ENCODE measurements around the gene ZNF775. TPM values are rescaled to one million over a fixed set of nuclear protein-coding genes. Genes with fewer than 3 reads are reported as not detected.

ZNF775 gene
- 3.4 TPM for total RNA-seq
- long read RNA-seq, transcript ZNF775-201 (3 exons, 2,257 nt), result major isoform, 9 of 9 reads
- long read RNA-seq, partial matches to known transcripts, result 0 of 9 reads
- long read RNA-seq, other reads (novel, unspliced or antisense), result 0 of 9 reads

GRCh38 chr7:150378853-150379440 lies at the start of gene ZNF775:
Gene ZNF775, plus strand, starts transcription at chr7:150379330. Its CDS starts 9,141 bp downstream, at chr7:150388471.
- peak; percentile 98 for DNase-seq (ENCODE audit: low spot score)
- intact Hi-C loops (cut with DNase I), result no loop called here

DNA sequence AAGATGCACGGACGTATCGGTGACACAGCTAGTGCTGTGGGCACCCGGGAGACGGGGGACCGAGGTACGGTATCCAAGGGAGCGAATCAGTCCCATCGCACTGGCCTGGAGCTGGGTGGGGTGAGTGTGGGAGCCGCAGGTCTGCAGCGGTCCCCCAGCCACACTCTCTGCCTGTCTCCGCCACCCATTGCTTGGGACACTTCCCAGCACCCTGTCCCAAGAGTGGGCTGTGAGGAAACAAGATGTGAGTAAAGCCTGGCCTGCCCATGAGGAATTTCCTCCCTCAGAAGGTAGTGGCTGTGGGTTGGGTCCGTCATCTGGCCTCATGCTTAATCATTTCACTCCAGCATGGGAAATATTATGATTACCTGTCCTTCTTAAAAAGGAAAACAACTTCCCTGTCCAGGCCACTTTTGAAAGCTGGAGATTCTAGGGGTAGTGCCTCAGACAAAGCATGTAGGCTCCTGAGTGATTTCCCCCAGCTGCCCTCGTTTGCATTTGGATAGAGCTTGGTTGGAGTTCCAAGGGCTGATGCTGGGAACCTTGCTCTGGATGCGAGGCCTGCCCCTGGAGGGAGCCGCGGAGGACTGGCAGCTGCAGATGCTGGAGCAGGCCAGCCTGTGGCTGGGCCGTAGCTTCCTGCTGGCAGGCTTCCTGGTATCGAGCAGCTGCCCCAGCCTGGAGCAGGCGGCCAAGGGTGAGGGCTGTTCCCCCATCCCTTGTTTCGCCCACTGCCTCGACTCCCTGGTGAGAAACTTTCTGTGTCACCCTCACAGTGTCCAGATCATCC lies 49.6 kb upstream of the ZNF775 start:
- intact Hi-C loops (cut with DNase I), result no loop called here
- no peak for DNase-seq (ENCODE audit: low spot score)

DNA sequence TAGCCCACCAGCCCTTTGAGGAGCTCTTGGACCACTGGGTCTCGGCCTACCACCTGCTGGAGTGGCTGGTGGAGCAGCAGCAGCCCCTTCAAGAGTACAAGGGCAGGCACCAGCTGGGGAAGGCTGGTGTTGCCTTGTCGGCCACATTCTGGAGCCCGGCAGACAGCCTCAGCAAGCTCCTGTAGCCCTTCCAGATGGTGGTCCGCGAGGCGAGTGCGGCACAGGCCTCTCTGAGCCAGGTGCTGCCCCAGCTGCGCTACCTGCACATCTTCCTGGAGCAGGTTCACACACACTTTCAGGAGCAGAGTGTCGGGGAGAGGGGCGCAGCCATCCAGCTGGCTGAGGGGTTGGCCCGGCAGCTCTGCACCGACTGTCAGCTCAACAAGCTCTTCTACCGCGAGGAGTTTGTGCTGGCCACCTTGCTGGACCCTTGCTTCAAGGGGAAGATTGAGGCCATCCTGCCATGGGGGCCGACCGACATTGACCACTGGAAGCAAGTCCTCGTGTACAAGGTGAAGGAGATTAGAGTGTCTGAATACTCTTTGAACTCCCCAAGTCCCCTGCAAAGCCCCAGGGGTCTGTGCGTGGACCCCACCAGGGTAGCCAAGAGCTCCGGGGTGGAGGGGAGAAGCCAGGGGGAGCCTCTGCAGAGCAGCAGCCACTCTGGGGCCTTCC lies 48.8 kb upstream of the ZNF775 start:
- intact Hi-C loops (cut with DNase I), result no loop called here
- DNase-seq (ENCODE audit: low spot score), result no peak

- no peak for DNase-seq (ENCODE audit: low spot score)
- intact Hi-C loops (cut with DNase I), result no loop called here
These were observed 46.1 kb upstream of the ZNF775 start for GRCh38 chr7:150332852-150333635.

- intact Hi-C loops (cut with DNase I), result no loop called here
- DNase-seq (ENCODE audit: low spot score), result no peak
These were observed 45.5 kb upstream of the ZNF775 start for GRCh38 chr7:150333659-150334058.

GRCh38 chr7:150334108-150334507 lies 45.0 kb upstream of the ZNF775 start:
- DNase-seq (ENCODE audit: low spot score), result no peak
- intact Hi-C loops (cut with DNase I), result no loop called here

DNA sequence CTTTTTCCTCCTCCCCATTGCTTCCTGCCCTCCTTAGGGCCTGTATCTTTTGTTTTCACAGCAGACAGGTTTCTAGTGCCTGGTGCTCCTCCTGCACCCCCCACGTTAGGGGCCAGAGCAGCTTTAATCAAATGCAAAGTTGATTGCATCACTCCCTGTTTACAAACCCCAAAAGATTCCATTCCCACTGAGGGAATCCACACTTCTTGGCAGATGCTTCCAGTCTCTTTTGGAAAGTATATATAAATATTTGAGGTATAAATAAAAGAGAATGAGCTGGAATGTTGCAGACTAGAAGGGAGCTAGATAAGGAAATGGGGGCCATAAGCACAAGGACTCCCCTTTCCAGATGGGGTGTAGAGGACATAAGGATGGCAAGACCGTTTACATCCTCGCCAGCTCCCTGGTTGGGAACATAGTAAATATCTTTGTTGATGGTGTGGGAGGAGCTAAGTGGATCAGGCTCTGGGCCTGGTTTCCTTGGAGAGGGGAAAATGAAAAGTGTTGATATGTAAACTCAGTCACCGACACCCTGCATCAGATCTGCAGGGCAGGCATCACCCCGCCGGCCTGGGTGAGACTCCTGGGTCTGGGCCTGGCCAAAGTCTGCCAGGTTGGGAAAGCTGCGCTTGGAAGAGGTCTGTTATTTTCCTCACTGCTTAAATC lies 43.9 kb upstream of the ZNF775 start:
- intact Hi-C loops (cut with DNase I), result no loop called here
- no peak for DNase-seq (ENCODE audit: low spot score)

GRCh38 chr7:150335774-150336112 lies 43.4 kb upstream of the ZNF775 start:
- intact Hi-C loops (cut with DNase I), result no loop called here
- no peak for DNase-seq (ENCODE audit: low spot score)

DNA sequence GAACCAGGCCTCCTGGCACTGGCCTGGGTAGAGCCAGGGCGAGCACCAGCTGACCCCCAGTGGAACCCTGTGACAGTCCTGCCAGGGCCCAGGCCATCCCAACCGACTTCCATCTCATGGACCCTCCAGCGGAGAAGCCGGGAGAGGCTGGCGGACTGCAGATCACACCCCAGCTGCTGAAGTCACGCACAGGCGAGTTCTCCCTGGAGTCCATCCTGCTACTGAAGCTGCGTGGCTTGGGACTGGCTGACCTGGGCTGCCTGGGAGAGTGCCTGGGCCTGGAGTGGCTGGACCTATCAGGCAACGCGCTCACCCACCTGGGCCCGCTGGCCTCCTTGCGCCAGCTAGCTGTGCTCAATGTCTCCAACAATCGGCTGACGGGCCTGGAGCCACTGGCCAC lies 42.4 kb upstream of the ZNF775 start:
- no peak for DNase-seq (ENCODE audit: low spot score)
- intact Hi-C loops (cut with DNase I), result no loop called here

DNA sequence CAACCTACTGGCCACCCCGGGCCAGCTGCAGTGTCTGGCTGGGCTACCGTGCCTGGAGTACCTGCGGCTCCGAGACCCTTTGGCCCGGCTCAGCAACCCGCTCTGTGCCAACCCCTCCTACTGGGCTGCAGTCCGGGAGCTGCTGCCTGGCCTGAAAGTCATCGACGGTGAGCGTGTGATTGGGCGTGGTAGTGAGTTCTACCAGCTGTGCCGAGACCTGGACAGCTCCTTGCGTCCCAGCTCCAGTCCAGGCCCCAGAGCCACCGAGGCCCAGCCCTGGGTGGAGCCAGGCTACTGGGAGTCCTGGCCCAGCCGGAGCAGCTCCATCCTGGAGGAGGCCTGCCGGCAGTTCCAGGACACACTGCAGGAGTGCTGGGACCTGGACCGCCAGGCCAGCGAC lies 42.0 kb upstream of the ZNF775 start:
- DNase-seq (ENCODE audit: low spot score), result no peak
- intact Hi-C loops (cut with DNase I), result no loop called here

DNA sequence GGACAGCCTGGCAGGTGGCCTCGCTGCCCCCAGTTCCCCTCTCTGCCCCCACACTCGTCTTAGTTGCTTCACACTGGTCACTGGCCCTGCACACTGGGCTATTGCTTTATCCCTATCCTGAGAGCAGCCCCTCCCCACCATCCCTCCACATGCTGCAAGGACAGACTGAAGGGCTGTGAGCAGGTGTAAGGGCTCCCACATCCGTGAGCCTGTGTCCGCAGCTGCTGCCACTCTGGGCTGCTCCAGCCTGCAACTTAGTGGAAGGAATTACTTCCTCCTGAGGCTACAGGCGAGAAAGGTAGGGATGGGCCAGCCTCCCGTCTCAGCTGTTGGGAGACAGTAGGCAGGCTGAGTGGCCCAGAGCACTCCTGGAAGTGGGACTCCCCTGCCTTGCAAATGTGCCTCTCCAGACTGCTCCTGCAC lies 41.5 kb upstream of the ZNF775 start:
- DNase-seq (ENCODE audit: low spot score), result no peak
- intact Hi-C loops (cut with DNase I), result no loop called here

- DNase-seq (ENCODE audit: low spot score), result no peak
- intact Hi-C loops (cut with DNase I), result no loop called here
These were observed 40.8 kb upstream of the ZNF775 start for GRCh38 chr7:150338166-150338829.

- intact Hi-C loops (cut with DNase I), result no loop called here
- no peak for DNase-seq (ENCODE audit: low spot score)
These were observed 39.7 kb upstream of the ZNF775 start for GRCh38 chr7:150339409-150339809.

- intact Hi-C loops (cut with DNase I), result loop anchor here (5.0 kb wide), 1 partner anchor 47 kb away; no protein-coding TSS in a partner anchor
- no peak for DNase-seq (ENCODE audit: low spot score)
These were observed 38.9 kb upstream of the ZNF775 start for GRCh38 chr7:150340024-150340749.

DNA sequence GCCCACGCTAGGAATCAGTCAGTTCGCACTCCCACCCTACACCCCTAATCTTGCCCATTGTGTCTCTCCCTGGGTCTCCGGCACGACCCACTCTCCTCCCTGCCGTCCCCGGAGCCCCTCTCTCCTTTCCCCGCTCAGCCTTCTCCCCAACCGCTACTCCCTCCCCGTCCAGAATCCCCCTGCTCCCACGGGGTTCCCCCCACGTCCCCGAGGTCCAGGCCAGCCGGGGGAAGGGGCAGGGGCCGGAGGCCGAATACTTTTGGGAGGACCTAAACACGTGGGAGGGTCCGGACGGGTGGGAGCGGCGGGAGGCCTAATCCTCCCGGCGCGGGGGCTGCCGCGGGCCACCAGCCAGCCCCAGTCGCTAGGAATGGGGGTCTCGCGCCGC lies 38.3 kb upstream of the ZNF775 start:
- no peak for DNase-seq (ENCODE audit: low spot score)
- intact Hi-C loops (cut with DNase I), result loop anchor here (5.0 kb wide), 1 partner anchor 46 kb away; no protein-coding TSS in a partner anchor

DNA sequence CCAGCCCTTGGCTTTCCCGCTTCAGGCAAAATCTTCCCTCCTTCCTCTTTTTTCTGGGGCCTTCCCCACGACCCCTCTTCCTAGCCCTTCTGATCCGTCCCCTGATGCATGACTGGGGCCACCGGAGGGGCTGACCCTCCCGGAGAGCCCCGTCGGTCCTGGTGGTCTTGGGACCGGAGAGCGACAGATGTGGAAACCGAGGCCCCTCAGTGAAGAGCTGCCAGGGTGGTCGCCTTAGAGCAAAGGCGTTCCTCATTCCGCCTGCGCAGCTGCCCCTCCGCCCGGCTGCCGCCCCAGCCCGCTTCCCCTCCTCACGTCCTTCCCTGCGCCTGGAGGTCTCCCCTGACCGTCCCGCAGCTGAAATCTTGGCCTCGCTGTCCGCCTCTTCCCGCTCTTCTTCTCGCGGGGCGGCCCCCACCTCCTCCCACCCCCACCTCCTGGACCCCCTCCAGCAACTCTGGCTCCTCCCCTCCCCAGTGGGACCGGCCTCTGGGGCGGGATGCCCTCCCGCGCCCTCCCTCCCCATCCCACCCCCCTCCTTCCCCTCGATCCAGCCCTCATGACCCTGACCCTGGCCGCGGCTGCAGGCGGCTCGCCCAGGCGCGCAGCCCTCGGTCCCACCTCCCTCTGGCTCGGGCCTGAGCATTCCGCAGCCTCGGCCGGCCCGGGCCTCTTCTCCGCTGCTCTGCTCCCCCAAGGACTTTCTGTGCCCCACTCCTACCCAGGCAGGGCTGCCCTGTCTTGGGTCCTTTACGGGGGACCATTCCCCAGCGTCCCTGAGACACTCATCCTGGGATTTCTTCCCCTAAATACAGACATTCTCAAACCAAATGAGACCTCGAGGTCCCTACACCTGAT lies 37.6 kb upstream of the ZNF775 start, which contains the start of gene RARRES2:
TSS of gene RARRES2 (minus strand) at position 367 of the 858 bp plus-strand sequence. CDS start 1,020 bp downstream, outside the sequence.
- DNase-seq (ENCODE audit: low spot score), result no peak
- intact Hi-C loops (cut with DNase I), result loop anchor here (5.0 kb wide), 1 partner anchor 46 kb away; no protein-coding TSS in a partner anchor

- intact Hi-C loops (cut with DNase I), result loop anchor here (5.0 kb wide), 1 partner anchor 45 kb away; no protein-coding TSS in a partner anchor
- DNase-seq (ENCODE audit: low spot score), result no peak
These were observed 37.1 kb upstream of the ZNF775 start for GRCh38 chr7:150342121-150342408.

Measured in cardiac septum (tissue), 1 donor.